NCI-H748 treated with DMSO at 0.1 percent for 48 hours (cell line): ENCODE data around the gene TMCO4.
A peak's percentile ranks its signal among the peaks of the same experiment; 100 is the strongest.

Experiments used
- DNase-seq: peaks from one replicate; lab custom pipeline; 2025; lab: John Stamatoyannopoulos, UW

The TMCO4 gene

DNA sequence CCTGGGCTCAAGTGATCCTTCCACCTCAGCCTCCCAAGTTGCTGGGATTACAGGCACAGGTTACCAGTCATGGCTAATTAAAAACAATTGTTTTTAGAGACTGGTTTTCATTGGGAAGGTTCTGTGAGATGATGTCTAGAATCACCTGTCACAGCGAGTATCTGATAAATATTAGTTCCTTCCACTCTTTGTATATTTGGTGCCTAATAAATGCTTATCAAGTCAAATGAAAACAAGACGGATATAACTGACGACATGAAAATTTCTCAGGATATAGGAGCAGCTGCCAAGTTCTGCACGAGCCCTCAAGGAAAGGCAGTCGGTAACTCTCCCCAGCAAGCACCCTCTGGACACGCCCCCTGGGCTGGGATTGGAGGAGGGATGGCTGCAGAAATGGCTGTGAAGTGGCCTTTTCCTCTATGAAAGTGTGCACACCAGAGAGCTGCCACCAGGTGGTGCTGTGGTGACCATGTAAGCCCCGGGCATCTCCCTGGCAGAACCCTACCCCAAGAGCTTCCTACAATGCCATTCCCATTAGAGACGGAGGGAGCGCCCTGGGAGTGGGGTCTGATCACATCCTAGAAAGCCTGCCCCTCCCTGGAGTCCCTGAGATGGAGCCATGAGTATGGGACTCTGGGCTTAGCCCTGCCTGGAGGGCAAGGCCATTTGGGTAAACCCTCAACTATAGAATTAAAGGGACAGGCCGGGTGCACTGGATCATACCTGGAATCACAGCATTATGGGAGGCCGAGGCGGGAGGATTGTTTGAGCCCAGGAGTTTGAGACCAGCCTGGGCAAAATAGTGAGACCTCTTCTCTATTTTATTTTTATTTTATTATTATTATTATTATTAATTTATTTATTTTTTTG lies 84.1 kb downstream of the TMCO4 start:
- DNase-seq, result peak; percentile 85

DNA sequence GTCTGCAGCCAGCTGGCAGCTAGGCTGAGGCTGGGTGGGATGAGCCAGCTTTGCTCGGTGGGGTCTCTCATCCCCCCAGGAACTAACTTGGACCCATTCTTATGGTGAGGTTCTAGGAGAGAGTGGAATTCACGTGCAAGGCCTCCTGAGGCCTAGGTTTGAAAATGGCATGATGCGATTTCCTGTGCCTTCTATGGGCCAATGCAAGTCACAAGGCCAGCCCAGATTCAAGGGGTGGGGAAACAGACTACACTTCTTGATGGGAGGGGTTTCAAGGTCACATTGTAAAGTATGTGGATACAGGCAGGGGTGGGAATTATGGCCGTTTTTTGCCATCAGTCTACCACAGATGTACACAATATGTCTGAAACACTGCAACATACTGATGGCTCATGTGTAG lies 86.8 kb downstream of the TMCO4 start:
- DNase-seq, result no peak

DNA sequence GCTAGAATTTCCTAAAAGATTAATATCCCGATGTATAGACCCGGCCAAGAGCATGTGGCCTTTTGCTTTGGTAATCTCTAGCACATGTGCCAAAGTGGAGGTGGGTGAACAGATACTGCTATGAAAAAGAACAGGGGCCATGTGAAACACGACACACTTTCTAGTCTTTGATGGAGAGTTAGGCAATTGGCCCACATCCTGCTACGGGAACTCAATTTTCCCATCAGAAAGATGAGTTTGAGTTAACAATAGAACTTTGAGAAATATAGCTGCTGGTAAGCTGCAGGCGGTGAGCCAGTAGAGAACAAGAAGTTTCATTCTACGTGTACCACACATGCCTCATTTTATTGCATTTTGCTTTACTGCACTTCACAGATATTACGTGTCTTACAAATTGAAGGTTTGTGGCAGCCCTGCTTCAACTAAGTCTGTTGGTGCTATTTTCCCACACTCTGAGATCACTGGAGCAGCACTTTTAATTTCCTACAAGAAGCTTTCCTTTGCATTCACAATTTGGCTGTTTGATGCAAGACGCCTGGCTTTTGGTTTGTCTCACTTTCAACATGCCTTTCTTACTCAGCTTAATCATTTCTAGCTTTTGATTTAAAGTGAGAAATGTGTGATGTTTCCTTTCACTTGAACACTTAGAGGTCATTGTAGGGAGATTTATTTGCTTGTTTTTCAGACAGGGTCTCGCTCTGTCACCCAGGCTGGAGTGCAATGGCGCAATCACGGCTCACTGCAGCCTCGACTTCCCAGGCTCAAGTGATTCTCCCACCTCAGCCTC lies 88.7 kb downstream of the TMCO4 start:
- no peak for DNase-seq

DNA sequence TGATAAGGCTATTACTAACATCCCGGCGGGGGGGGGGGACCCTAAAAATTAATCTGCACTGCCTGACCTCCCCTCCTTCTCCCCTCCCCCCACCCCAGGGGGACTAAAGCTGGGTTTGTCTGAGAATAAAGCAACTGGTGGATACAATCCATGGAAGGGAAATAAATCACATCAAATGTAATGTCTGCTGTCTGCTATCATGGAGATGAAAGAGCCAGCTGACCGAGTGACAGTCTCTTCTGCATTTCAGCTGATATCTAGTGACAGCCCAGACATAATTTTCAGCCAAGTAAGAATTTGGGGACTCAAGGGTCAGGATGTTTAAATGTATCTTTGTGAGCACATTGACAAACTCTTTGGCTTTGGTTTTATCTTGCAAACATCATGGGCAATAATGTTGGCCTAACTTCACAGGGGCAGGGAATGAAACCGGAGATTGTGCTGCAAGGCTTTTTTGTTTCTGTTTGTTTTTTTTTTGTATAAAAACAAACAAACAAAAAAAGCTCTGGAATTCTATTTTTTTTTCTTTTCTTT lies 90.4 kb downstream of the TMCO4 start:
- DNase-seq, result no peak

DNA sequence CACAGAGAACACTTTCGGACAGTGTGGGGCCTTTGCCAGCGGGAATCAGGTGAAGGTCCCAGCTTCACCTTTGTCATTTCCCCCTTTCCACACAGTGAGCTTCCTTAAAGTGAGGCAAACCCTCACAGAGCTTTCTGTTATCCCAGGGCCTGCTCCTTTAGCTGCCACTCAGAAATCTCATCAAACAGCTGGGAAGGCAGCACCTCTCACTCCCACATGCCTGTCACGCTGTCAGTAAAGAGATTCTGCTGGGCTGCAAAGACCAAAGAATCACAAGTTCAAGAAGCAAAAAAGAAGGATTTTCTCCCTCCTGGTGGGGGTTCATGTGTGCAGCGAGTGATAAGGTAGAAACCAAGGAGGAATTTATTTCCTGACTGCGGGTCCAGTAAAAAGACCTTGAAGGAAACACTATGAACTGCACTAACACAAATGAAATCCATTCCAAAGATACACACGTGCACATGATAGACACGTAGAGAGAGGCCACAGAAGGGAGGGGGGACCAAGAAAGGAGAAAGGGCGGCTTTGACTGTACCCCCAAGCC lies 91.1 kb downstream of the TMCO4 start:
- DNase-seq, result no peak

DNA sequence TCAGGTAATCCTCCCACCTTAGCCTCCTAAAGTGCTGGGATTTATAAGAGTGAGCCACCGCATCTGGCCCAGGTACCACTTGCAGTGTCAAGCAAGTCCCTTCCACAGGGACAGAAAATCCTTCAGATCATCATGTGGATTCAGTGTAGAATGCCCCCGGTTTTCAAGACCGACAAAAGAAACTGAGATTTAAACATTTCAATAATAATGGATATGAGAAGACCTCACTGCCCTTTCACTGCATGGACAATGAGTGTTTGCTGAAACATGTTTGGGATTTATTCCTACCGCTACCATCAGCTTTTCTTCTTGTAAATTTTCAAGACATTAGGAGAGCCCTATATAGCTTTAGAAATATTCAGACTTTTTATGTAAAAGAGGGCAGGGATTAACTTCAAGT lies 93.6 kb downstream of the TMCO4 start:
- DNase-seq, result no peak

DNA sequence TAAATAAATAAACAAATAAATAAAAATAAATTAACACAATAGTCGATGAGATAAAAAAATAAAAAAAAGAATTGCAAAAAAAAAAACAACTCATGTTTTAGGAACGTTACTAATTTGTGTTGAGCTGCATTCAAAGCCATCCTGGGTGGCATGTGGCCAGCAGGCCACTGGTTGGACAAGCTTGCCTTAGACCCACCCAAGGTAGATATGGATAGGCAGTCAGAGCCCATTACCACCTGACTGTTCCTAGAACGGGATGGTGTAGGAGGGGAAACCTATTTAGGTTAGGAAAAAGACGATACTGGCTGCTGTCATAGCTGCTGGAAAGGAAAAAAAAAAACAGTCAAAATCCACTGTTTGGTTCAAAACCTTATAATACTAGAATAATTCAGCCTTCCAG lies 94.3 kb downstream of the TMCO4 start:
- DNase-seq, result no peak

DNA sequence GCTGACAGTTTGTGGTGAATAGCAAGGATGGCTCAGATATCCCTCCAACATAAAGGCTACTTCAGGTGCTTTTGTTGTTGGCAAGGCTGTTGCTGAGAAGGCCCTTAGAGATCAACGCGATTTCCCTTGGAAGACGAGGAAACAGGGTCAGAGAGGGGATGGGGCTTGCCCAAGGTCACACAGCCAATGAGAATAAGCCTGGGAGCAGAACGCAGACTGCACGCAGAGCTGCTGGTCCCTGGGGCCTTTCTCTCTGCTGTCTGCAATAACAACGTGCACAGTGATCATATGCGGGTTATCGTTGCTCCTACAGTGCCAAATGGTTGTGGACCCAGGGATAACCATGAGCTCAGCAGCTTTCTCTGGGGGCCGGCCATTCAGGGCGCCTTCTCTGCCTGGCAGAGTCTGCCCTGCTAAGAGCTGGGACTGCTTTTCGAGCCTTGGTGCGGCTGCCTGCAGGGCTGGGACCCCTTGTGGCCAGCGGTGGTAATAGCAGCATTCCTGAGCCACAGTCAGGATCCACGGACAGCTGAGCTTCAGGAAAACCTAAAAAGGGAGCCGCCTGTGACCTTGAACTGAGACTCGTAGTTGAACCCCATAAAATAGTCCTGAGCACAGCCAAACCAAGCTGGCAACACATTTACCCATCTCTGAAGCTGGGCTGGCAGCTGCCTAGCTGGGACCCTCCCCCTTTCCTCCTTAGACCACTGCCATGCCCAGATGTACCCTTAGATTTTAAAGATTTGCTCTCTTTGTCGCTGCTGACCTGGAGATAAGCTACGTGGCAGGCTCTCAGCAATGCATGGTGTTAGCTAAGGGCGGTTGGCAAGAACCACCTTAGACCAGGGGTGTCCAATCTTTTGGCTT lies 95.2 kb downstream of the TMCO4 start:
- DNase-seq, result no peak

DNA sequence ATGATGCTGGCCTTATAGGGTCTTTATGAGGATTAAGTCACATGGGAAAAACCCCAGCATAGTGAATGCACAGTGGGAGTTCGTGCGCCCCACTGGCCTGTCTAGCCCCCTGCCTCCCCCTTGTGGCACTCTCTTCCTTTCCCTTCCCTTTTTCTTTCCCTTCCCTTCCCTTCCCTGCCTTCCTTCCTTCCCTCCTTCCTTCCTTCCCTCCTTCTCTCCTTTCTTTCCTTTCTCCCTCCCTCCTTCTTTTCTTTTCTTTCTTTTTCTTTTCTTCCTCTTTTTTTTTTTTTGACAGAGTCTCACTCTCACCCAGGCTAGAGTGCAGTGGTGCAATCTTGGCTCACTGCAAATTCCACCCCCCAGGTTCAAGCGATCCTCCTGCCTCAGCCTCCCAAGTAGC lies 96.4 kb downstream of the TMCO4 start:
- no peak for DNase-seq

DNA sequence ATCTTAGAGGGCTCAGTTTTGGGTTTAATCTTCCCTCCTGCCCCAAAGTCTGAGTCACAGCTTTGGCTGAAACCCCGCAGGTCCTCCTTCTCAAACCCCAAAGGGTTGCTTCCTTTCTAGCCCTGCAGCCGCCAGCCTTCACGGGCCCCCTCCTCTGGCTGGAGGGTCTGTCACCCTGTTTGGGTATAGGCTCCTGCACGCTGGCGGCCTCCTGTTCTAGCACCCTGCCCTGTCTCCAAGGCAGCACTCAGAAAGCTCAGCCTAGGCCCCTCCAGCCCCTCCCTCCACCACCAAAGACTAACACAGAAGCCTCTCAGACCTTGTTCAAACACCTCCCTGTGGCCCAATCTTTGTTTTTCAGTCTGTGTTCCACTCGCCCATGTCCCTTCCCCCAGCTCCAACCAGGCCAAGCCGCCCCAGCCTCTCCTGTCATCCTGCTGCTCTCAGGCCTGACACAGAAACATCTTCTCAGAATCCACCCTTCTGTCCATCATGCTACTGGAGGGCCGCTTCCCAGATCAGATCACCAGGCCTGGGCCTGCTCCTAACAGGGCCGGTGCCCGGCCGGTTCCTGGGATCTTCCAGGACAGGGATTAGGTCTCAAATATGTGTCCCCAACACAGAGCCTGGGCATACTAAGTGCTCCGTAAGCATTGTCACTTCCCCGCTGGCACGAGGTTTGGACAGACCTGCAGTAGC lies 99.5 kb downstream of the TMCO4 start:
- DNase-seq, result no peak

DNA sequence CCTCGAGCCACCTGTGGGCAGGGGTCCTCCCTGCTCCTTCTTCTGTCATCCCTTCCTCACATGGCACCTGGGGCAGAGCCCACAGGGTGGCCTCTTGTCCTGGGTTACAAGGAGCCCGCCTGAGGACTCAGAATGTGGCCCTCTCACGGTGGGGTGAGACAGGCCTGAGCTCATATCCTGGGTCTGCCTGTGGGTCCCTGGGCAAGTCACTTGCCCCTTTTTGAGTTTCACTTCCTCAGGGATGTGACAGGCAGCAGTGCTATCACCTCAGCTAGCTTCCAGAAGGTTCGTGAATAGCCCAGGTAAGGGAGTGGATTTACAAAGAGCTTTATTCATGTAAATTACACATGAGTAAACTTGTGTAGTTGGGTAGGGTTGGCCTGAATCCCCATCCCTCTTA lies 101.5 kb downstream of the TMCO4 start:
- DNase-seq, result no peak

DNA sequence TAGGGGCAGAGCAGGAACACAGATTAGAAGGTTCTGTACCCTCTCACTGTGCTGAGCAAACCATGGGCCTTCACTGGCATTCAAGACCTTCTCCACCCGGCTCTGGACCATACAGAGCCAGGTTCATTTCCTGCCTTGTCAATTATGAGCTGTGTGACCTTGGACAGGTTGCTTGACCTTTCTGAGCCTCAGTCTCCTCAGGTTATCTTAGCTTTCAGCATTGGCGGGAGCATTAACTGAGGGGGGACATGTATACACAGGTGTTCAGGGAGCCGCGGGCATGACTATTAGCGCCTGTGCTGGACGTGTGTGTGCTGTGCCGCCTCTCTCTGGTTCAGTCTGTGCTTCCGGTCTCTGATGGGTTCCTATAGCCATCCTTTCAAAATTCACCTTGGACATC lies 102.9 kb downstream of the TMCO4 start:
- no peak for DNase-seq

DNA sequence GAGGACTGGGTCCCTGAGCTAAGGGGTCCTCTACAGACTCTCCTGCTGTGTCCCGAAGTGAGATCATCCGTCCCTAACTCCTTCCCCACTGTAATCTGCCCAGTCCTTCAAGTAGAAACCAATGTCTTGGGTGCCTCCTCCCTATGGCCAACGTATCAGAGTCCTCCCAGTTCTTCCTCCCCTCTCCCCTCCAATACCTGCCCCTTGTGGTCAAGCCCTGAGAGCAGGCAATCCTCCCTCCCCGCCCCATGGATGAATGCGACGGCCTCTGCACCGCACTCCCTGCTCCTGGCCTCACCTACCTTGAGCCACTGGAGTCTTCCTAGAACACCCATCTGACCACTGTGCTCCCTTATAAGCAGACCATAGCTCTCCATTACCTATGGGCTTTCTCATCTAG lies 103.9 kb downstream of the TMCO4 start:
- DNase-seq, result no peak

DNA sequence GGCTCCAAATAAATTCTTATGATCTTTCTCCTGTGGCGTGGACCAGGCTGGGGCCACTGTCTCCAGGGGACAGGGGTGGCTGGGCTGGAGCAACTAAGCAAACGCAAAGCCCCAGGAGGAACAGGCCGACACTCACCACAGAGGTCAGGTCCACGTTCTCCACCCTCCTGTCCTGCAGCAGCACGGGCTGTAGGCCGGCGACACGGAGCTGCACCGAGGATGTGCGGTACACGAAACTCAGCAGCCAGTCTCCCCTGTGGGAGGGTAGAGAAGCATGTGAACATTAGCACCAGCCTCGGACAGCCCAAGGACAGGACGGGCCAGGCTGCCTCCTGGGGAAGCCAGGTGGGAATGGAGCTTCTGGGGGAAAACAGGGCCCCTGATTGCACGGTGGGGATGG lies 105.4 kb downstream of the TMCO4 start:
- no peak for DNase-seq

DNA sequence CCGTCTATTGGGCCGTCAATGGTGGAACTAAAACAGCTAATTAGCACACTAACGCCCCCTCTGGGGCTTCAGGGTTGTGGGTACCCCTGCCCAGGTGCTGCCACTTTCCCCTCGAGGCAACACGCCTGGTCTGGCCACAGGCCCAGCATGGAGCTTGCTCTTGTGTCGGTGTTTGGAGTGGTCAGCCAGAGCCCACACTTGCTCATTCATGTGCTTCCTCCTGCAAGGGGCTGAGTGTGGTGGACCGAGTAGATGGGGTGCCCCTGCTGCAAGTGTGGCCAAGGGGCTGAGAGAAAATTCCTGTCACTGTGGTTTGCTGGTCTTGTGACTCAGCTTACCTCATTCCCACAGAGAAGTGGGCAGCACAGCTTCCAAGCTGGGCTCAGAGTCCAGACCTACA lies 109.4 kb downstream of the TMCO4 start:
- no peak for DNase-seq

DNA sequence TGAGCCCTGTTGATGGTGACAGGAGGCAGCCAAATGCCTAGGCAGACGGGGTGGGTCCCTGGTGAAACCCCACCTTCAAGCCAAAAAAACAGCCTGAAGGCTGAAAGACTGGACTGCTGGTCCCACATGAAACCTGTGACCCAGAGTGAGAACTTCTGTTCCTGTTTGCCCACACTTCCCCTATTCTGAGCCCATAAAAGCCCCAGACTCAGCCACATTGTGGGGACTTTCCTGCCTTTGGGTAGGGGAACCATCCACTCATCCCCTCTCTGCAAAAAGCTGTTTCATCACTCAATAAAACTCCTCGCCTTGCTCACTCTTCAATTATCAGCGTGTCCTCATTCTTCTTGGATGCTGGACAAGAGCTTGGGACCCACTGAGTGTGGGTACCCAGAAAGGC lies 109.9 kb downstream of the TMCO4 start:
- DNase-seq, result no peak

DNA sequence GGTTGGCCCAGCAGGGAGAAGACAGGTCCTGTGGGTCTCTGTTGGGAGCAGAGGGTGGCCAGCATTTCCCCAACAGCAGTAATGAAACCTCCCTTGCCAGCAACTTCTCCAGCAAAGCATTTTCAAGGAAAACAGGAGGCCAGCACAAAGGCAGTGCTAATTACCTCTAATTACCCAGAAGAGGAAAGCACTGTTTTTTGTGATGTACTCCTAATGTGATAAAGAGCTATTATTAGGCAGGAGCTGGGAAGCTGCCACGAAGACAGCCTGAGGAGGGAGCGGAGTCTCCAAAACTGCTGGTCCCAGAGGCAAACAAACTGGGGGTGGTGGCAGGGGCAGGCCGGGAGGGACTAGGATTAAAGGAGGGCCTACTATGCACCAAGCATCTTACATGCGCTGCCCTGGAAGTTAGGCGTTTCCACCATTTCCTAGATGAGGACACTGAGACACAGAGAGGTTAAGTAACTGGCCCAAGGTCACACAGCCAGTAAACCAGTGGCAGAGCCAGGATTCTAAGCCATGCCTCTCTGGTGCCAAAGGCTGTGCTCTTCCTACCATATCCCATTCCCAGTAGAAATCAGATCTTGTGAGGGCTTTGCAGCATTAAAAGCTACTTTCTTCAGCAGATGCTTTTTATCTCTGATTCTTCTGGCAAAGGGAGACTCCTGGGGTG lies 110.5 kb downstream of the TMCO4 start:
- DNase-seq, result peak; percentile 3

DNA sequence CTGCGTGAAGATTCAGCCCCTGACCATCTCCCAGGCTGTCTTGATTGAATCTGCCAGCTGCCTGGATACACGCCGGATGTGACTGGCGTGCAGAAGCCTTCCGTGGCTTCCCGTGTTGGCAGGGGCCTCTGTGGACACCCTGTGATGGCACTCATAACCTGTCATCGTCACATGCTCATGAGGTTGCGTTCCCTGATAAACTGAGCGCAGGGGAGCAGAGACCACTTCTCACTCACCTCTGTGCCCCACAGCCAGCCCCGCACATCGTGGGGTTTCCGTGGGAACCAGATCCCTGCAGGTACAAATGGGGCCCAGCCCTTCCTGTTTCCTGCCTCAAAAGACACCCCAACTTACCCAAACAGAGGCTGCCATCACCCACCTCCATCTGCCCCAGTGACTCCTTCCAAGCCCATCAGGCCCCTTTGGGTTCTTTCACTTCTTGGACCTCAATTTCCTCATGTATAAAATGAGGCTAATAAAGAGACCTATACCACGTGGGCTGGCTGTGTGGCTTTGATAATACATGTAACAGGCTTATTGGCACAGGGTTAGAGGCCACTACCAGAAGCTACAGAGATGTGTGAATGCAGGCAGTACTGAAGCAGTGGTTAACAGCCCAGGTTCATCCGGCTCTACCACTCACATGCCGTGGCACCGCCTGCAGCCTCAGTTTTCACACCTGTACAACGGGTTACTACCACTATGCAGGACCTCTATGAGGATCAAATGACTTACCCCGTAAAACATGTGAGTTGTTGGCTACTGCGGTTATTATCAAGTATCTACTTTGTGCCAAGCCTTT lies 111.5 kb downstream of the TMCO4 start:
- no peak for DNase-seq

DNA sequence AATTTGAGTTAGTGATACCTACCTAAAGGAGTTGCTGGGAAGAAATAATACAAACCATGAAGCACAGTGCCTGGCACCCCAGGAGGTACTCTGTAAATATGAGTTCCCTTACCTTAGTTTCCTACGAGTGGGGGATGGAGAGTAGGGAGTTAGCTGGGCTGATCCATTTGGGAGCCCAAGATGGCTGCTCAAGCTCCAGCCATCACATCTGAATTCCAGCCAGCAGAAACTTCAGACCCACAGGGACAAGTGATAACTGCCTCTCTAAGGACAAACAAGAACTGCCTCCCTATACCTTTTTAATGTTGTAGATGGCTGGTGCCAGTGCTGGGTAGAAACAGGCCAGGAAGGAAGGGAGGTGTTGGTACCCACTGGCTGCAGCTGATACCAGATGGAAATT lies 112.3 kb downstream of the TMCO4 start:
- no peak for DNase-seq

DNA sequence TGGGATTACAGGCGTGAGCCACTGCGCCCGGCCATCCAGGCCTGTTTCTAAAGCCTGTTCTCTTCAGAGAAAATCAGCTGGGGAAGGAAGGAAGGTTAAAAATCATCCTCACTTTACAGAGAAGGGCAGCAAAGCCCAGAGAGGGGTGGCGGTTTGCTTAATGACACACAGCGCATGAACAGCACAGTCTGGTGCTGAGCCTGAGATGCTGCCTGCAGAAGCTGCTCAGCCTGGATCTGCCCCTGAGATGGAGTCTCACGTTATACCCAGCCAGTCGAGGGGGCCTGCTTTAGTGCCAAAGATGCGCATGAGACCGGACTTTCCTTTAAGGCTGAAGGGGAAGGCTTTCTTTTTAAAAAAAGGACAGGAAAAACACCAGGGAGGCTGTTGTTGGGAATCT lies 113.7 kb downstream of the TMCO4 start:
- DNase-seq, result no peak
